Aorta (tissue), 5 donors: ENCODE measurements around the gene ARHGEF11. TPM values are rescaled to one million over a fixed set of nuclear protein-coding genes. Genes with fewer than 3 reads are reported as not detected.

Experiments
- ATAC-seq: fragments of 200-7000 bp; cut with Tn5 transposase; one replicate; pipeline ENCODE4 v1.9.1; 2022; ENCODE audit warnings: moderate library complexity; ENCODE audit not compliant: low FRiP score
- DNase-seq, 2 donors: peaks; one replicate each; pipeline ENCODE4 v3.0.0-alpha.2; 2020
- H3K27ac ChIP-seq, 2 donors: one replicate each; pipeline ENCODE4 v1.5.1; 2013; ENCODE audit warnings: low read length in 2 of 2, mild to moderate bottlenecking in 2 of 2, moderate library complexity in 2 of 2, control low read depth in 1 of 2, inconsistent platforms in 1 of 2, low read depth in 1 of 2
- H3K27me3 ChIP-seq, 2 donors: one replicate each; pipeline ENCODE4 v1.6.1; 2013; ENCODE audit warnings: control low read depth in 1 of 2, low read length in 1 of 2, mild to moderate bottlenecking in 1 of 2, moderate library complexity in 1 of 2; ENCODE audit not compliant: insufficient read depth in 2 of 2, control insufficient read depth in 1 of 2
- H3K36me3 ChIP-seq, 2 donors: one replicate each; pipeline ENCODE4 v1.6.1; 2013; ENCODE audit warnings: control low read depth in 1 of 2, low read length in 1 of 2, mild to moderate bottlenecking in 1 of 2; ENCODE audit not compliant: insufficient read depth in 2 of 2, control insufficient read depth in 1 of 2
- H3K4me1 ChIP-seq, 2 donors: one replicate each; pipeline ENCODE4 v1.6.1; 2013; ENCODE audit warnings: low read length in 2 of 2, control low read depth in 1 of 2, mild to moderate bottlenecking in 1 of 2, moderate library complexity in 1 of 2; ENCODE audit not compliant: insufficient read depth in 2 of 2, control insufficient read depth in 1 of 2
- H3K4me3 ChIP-seq, 2 donors: one replicate each; pipeline ENCODE4 v1.5.1; 2013; ENCODE audit warnings: low read length in 2 of 2, control low read depth in 1 of 2, mild to moderate bottlenecking in 1 of 2
- H3K9me3 ChIP-seq: one replicate; pipeline ENCODE4 v1.6.1; 2013; ENCODE audit warnings: mild to moderate bottlenecking, low read length; ENCODE audit not compliant: control insufficient read depth
- WGBS, 2 donors: extraction: QIAGEN DNeasy Blood & Tissue Kit; methylation state at CpG; one replicate each; pipeline ENCODE4 v1.1.7; 2013; 5-methylcytosine and 5-hydroxymethylcytosine counted together
- intact Hi-C, 2 donors: fragments of 100-400 bp; cut with DNase I; formaldehyde crosslinking; loops; one replicate each; pipeline versions ENCODE4 v1.14.2 to v1.15.0; 2022
- microRNA-seq, 2 donors: library from miRNA; unstranded; fragments of <30 nt; microRNA quantifications; one replicate each; pipeline ENCODE4 v1.2.0, GENCODE V29; 2020
- polyA plus RNA-seq, 2 donors: library from polyadenylated mRNA; stranded (reverse); fragments of 200-250 nt; gene quantifications; one replicate each; pipeline ENCODE4 v1.2.3, GENCODE V29; 2013
- total RNA-seq, 2 donors: library from RNA; stranded (reverse); fragmentation: NEBNext Ultra II Directional; extraction: Animal tissue kit (Norgen Biotek cat#: 25700); gene quantifications; one replicate each; pipeline ENCODE4 v1.2.1, GENCODE V29; 2021
- donor health status: healthy with polysubstance abuse.
- donor health status: Bipolar disorder and iron deficiency.
- donor health status: DM: no; HTN: no; CAD: no.
- donor health status: DM: no; HTN: no; CAD: no.
- donor health status: DM: yes; HTN: yes; CAD: no.

ARHGEF11 gene
- total and polyA plus RNA-seq, 4 donors = 9.3 to 47.8 (median 24.6) TPM

DNA sequence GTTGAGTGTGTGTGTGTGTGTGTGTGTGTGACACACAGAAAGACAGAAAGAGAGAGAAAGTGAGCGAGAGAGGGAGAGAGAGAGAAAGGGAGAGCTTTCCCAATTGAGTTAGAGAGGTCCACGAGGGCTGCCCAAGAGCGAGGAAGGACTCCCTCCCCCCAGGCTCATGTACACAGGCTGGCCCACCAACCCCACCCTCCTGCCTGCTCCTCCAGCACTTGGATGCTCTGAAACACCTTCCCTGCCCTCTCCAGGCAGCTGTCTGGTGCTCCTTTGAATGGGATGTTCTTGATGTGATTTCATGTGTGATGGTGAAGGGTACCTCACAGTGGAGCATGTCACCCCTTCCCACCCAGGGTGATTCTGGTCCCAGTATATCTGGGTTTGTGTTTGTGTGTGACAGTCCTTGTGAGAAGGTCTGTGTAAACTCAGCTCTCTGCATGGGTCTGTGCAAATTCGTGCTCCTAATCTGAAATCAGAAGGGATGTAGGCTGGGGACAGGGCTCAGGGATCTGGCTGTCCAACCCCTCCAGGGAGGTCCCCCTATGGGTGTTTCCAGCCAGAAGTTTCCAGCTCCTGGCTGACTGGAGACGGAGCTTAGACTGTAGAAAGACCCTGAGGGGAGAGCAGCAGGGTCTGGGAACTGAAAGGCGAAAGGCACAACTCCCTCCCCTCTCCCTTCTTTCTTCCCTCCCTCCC lies 158.8 kb downstream of the ARHGEF11 start:
- intact Hi-C loops = loop anchor here (5.0 to 10.0 kb wide), 2 partner anchors 44 to 192 kb away; no protein-coding TSS in a partner anchor
- no peak overlapping the region for H3K27ac ChIP-seq
- 63 to 77% methylated on average over 6 of the region's 6 CpGs for WGBS, 2 donors
- H3K27me3 ChIP-seq = no peaks in the 10 kb centered on the region
- H3K9me3 ChIP-seq = no peaks in the 10 kb centered on the region
- DNase-seq (no peak), ATAC-seq (no peak)
- no peaks in the 10 kb centered on the region for H3K36me3 ChIP-seq
- no peaks in the 10 kb centered on the region for H3K4me1 ChIP-seq
- no peak overlapping the region for H3K4me3 ChIP-seq

DNA sequence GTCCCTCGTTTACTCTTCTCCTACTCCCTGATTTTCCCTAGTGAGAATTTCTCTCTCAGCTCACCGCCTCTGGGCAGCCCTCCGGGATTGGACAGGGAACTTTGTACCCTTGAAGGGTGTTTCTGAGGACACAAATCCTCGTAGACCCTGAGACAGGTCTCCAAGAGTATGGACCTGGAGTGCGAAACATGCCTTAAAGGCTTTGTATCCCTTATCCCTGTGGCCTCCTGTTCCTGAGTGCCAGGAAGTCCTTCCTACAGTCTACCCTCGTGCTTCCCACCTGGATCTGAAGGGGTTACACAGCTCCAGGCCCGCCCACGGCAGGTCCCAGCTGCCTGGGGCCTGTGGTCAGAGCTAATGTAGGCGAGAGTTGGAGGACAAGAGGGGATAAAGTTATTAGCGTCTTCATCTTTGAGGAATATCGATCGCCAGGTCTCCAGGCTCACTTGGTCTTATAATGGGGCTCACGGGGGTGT lies 159.6 kb downstream of the ARHGEF11 start:
- intact Hi-C loops = loop anchor here (5.0 to 10.0 kb wide), 2 partner anchors 44 to 191 kb away; no protein-coding TSS in a partner anchor
- no peaks in the 10 kb centered on the region for H3K36me3 ChIP-seq
- H3K4me3 ChIP-seq = no peak overlapping the region
- H3K27me3 ChIP-seq = no peaks in the 10 kb centered on the region
- no peaks in the 10 kb centered on the region for H3K9me3 ChIP-seq
- no peaks in the 10 kb centered on the region for H3K4me1 ChIP-seq
- WGBS, 2 donors = 76 to 81% methylated on average over 13 of the region's 13 CpGs
- DNase-seq = no peak
- H3K27ac ChIP-seq = no peak overlapping the region
- no peak for ATAC-seq

DNA sequence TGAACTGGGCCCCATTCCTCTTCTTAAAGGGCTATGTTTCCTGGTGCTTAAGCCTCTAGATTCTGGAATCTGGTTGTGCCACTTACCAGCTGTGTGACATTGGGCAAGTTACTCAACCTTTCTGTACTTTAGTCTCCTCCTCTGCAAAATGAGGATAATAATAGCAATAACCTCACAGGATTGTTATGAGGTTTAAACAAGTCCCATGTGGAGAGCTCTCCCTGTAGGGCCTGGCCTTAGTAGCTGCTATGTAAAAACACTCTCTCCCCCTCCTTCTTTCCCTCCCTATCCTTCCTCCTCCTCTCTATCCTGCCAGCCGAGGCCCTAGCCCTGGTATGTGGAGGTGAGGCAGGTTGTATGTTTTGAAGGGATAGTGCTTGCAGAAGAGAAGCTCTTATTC lies 160.2 kb downstream of the ARHGEF11 start:
- H3K27me3 ChIP-seq = no peaks in the 10 kb centered on the region
- no peak overlapping the region for H3K4me3 ChIP-seq
- WGBS, 2 donors = 11 to 20% methylated on average over 1 of the region's 1 CpG
- intact Hi-C loops = loop anchor here (5.0 to 10.0 kb wide), 2 partner anchors 43 to 191 kb away; no protein-coding TSS in a partner anchor
- H3K9me3 ChIP-seq = no peaks in the 10 kb centered on the region
- ATAC-seq = no peak
- H3K4me1 ChIP-seq = no peaks in the 10 kb centered on the region
- H3K36me3 ChIP-seq = no peaks in the 10 kb centered on the region
- no peak overlapping the region for H3K27ac ChIP-seq
- DNase-seq = no peak

Small RNAs within 50 kb of the gene (microRNA-seq; reads per million reads assigned to microRNA genes)
- gene MIR765 = 0 to 1.2 reads per million in 2 donors

Other genes with a start within 250 kb of the ARHGEF11 start
- 1 to 10 TPM; 2.7 to 2.9 TPM for gene SH2D2A, start 228.9 kb downstream of the ARHGEF11 start, total RNA-seq
- under 1 TPM in 1 of 2 donors, not detected in 1; 0.38 TPM for gene SH2D2A, start 228.9 kb downstream of the ARHGEF11 start, polyA plus RNA-seq
- gene INSRR, start 186.6 kb downstream of the ARHGEF11 start, total RNA-seq = under 1 TPM in 1 of 2 donors, not detected in 1; 0.51 TPM
- gene INSRR, start 186.6 kb downstream of the ARHGEF11 start, polyA plus RNA-seq = not detected
- 1 to 10 TPM; 1.2 to 3.5 TPM for gene NTRK1, start 184.9 kb downstream of the ARHGEF11 start, total RNA-seq
- under 1 TPM; 0.50 to 0.56 TPM for gene NTRK1, start 184.9 kb downstream of the ARHGEF11 start, polyA plus RNA-seq
- 10 to 100 TPM; 17.4 to 32.9 TPM for gene PEAR1, start 152.0 kb downstream of the ARHGEF11 start, total RNA-seq
- gene PEAR1, start 152.0 kb downstream of the ARHGEF11 start, polyA plus RNA-seq = 10 to 100 TPM in 1 of 2 donors, 1 to 10 TPM in 1; 5.6 to 46.6 TPM
- 1 to 10 TPM in 1 of 2 donors, under 1 TPM in 1; 0.42 to 1.3 TPM for gene LRRC71, start 125.1 kb downstream of the ARHGEF11 start, total RNA-seq
- 1 to 10 TPM in 1 of 2 donors, not detected in 1; 2.4 TPM for gene LRRC71, start 125.1 kb downstream of the ARHGEF11 start, polyA plus RNA-seq
- gene ETV3L, start 54.1 kb upstream of the ARHGEF11 start, total RNA-seq = not detected
- gene ETV3L, start 54.1 kb upstream of the ARHGEF11 start, polyA plus RNA-seq = not detected
- gene ETV3, start 92.7 kb upstream of the ARHGEF11 start, total RNA-seq = 10 to 100 TPM; 29.1 to 33.6 TPM
- gene ETV3, start 92.7 kb upstream of the ARHGEF11 start, polyA plus RNA-seq = 10 to 100 TPM in 1 of 2 donors, 1 to 10 TPM in 1; 6.6 to 15.3 TPM